Germinal center (tissue), 1 donor: Measurements from ENCODE around the gene ZNF865.
"Not testable (repeated sequence)": the region's sequence is repeated elsewhere in the genome, so short reads cannot be mapped to it uniquely, and the experiment has no call there.

Experiments used
- DNase-seq: peaks from one replicate; pipeline ENCODE4 v3.0.0; 2012; ENCODE audit warnings: mixed read lengths, low spot score

ZNF865 gene

GRCh38 chr19:55605637-55606470, at the start of gene ZNF865:
ZNF865 (plus strand) TSS chr19:55605647; CDS start chr19:55613619, 7,972 bp downstream.
- DNase-seq, result peak; percentile 68

- no peak for DNase-seq
Observed at GRCh38 chr19:55559684-55560083, 45.8 kb upstream of the ZNF865 start.

- DNase-seq, result no peak
Observed at GRCh38 chr19:55563261-55563690, 42.2 kb upstream of the ZNF865 start.

- no peak for DNase-seq
Observed at GRCh38 chr19:55566823-55567222, 38.6 kb upstream of the ZNF865 start.

- DNase-seq, result no peak
Observed at GRCh38 chr19:55567708-55568328, 37.6 kb upstream of the ZNF865 start.

GRCh38 chr19:55569477-55569876, 36.0 kb upstream of the ZNF865 start:
- not testable (repeated sequence) for DNase-seq

GRCh38 chr19:55573929-55574328, 31.5 kb upstream of the ZNF865 start:
- DNase-seq, result not testable (repeated sequence)

- DNase-seq, result no peak
Observed at GRCh38 chr19:55576746-55577145, 28.7 kb upstream of the ZNF865 start.

GRCh38 chr19:55578031-55578760, 27.3 kb upstream of the ZNF865 start:
- no peak for DNase-seq

- no peak for DNase-seq
Observed at GRCh38 chr19:55578761-55579747, 26.4 kb upstream of the ZNF865 start.

- no peak for DNase-seq
Observed at GRCh38 chr19:55579766-55580621, 25.5 kb upstream of the ZNF865 start.

- DNase-seq, result peak; percentile 64
Observed at GRCh38 chr19:55580628-55581144, 24.8 kb upstream of the ZNF865 start, which contains the start of gene ZNF579. ZNF579 (minus strand) TSS chr19:55580848; CDS start chr19:55579639, 1,209 bp downstream.

- DNase-seq, result no peak
Observed at GRCh38 chr19:55581145-55581822, 24.2 kb upstream of the ZNF865 start.

GRCh38 chr19:55581823-55582223, 23.6 kb upstream of the ZNF865 start:
- no peak for DNase-seq

GRCh38 chr19:55582284-55582683, 23.2 kb upstream of the ZNF865 start:
- not testable (repeated sequence) for DNase-seq

- not testable (repeated sequence) for DNase-seq
Observed at GRCh38 chr19:55583897-55584296, 21.6 kb upstream of the ZNF865 start.

- DNase-seq, result no peak
Observed at GRCh38 chr19:55584871-55585270, 20.6 kb upstream of the ZNF865 start.

- DNase-seq, result peak; percentile 55
Observed at GRCh38 chr19:55585658-55586339, 19.6 kb upstream of the ZNF865 start.
